Keratinocyte (primary cell): ENCODE results near the gene OLIG2. TPM values are rescaled to one million over a fixed set of nuclear protein-coding genes. Genes with fewer than 3 reads are reported as not detected.

Experiments
- DNase-seq: peaks from one replicate; pipeline ENCODE4 v3.0.0-alpha.2; 2011; ENCODE audit warnings: low read depth, missing footprints, low spot score
- FAIRE-seq: peaks from 2 replicates; lab custom pipeline; 2011; peaks lifted over from hg19 to GRCh38; lab: Jason Lieb, UNC
- H2AFZ ChIP-seq: 2 replicates; pipeline ENCODE4 v1.6.0; 2012; ENCODE audit warnings: low read length, control low read depth, inconsistent platforms; ENCODE audit not compliant: control insufficient read depth
- H3K27ac ChIP-seq: 2 replicates; pipeline ENCODE4 v1.5.1; 2011; ENCODE audit warnings: low read length; ENCODE audit not compliant: control insufficient read depth, insufficient read depth
- H3K27me3 ChIP-seq: 3 replicates; pipeline ENCODE4 v1.6.0; 2011; ENCODE audit warnings: low read length; ENCODE audit not compliant: control insufficient read depth, insufficient read depth; ENCODE audit errors: extremely low read depth
- H3K36me3 ChIP-seq, 2 experiments: 2 replicates in 1 of 2; 3 replicates in 1 of 2; pipeline ENCODE4 v1.5.1; 2011; ENCODE audit warnings: low read length in 2 of 2, mild to moderate bottlenecking in 1 of 2; ENCODE audit not compliant: control insufficient read depth in 2 of 2, insufficient read depth in 2 of 2; ENCODE audit errors: extremely low read depth in 1 of 2
- H3K4me1 ChIP-seq: 3 replicates; pipeline ENCODE4 v1.5.1; 2011; ENCODE audit warnings: low read length; ENCODE audit not compliant: control insufficient read depth, insufficient read depth; ENCODE audit errors: extremely low read depth
- H3K4me2 ChIP-seq: 3 replicates; pipeline ENCODE4 v1.6.0; 2011; ENCODE audit warnings: low read depth, low read length; ENCODE audit not compliant: control insufficient read depth, insufficient read depth; ENCODE audit errors: extremely low read depth
- H3K4me3 ChIP-seq, 3 experiments: fragments of 200-600 bp in 1 of 3; sonication (generic) in 1 of 3; 2 replicates in 2 of 3; 3 replicates in 1 of 3; pipeline ENCODE4 v1.5.1; 2011 to 2016; ENCODE audit warnings: low read length in 3 of 3, mild to moderate bottlenecking in 3 of 3, control low read depth in 2 of 3, inconsistent platforms in 1 of 3, low read depth in 1 of 3, mixed read lengths in 1 of 3, mixed run types in 1 of 3, moderate library complexity in 1 of 3; ENCODE audit not compliant: control insufficient read depth in 2 of 3, insufficient read depth in 2 of 3; ENCODE audit errors: extremely low read depth in 1 of 3
- H3K79me2 ChIP-seq: 2 replicates; pipeline ENCODE4 v1.6.0; 2012; ENCODE audit warnings: low read length; ENCODE audit not compliant: control insufficient read depth, insufficient read depth
- H3K9ac ChIP-seq: 3 replicates; pipeline ENCODE4 v1.6.0; 2011; ENCODE audit warnings: low read length; ENCODE audit not compliant: control insufficient read depth, insufficient read depth; ENCODE audit errors: extremely low read depth
- H3K9me1 ChIP-seq: 3 replicates; pipeline ENCODE4 v1.6.0; 2011; ENCODE audit warnings: low read length; ENCODE audit not compliant: control insufficient read depth, insufficient read depth; ENCODE audit errors: extremely low read depth
- H3K9me3 ChIP-seq: 2 replicates; pipeline ENCODE4 v1.5.1; 2012; ENCODE audit warnings: low read depth, low read length; ENCODE audit not compliant: control insufficient read depth
- H4K20me1 ChIP-seq: 3 replicates; pipeline ENCODE4 v1.6.0; 2011; ENCODE audit warnings: low read length; ENCODE audit not compliant: control insufficient read depth, insufficient read depth; ENCODE audit errors: extremely low read depth
- EZH2 ChIP-seq: IDR thresholded peaks from one replicate; pipeline ENCODE4 v1.6.1; 2012; ENCODE audit warnings: inconsistent platforms, mild to moderate bottlenecking, low read length, moderate library complexity
- dilution Hi-C: fragments of 300-500 bp; cut with MboI; formaldehyde crosslinking; loops from one replicate; pipeline ENCODE4 v1.7.0; 2020; ENCODE audit warnings: low sequenced_read_pairs; ENCODE audit not compliant: extremely low pct_ligation_motif_present
- polyA plus RNA-seq, 5 experiments: library from polyadenylated mRNA; depleted of rRNA in 3 of 5; stranded (reverse) in 3 of 5; stranded (forward) in 1 of 5; unstranded in 1 of 5; fragments of >200 nt; gene quantifications; 1 replicate in 1 of 5; 2 replicates in 3 of 5; 3 replicates in 1 of 5; pipeline versions ENCODE4 v1.2.1 to v1.2.3, GENCODE V29; 2011 to 2012; ENCODE audit warnings: missing spikeins in 2 of 5, low read depth in 1 of 5, low replicate concordance in 1 of 5
- TF ChIP-seq, protein P1 (sequence below), 3 experiments: IDR thresholded peaks in 1 of 3; conservative IDR thresholded peaks in 1 of 3; optimal IDR thresholded peaks in 1 of 3; 2 replicates in 2 of 3; 3 replicates in 1 of 3; pipeline versions ENCODE3 to v1.5.1; 2011; ENCODE audit warnings: low read length in 3 of 3, mild to moderate bottlenecking in 3 of 3, moderate library complexity in 2 of 3, control low read depth in 1 of 3, inconsistent platforms in 1 of 3; ENCODE audit not compliant: insufficient read depth in 2 of 3; ENCODE audit errors: extremely low read depth in 1 of 3

Gene OLIG2
- polyA plus RNA-seq, 1 donor (not counting 4 experiments of a cell fraction or from before 2014, with no cell fraction given): not detected

DNA sequence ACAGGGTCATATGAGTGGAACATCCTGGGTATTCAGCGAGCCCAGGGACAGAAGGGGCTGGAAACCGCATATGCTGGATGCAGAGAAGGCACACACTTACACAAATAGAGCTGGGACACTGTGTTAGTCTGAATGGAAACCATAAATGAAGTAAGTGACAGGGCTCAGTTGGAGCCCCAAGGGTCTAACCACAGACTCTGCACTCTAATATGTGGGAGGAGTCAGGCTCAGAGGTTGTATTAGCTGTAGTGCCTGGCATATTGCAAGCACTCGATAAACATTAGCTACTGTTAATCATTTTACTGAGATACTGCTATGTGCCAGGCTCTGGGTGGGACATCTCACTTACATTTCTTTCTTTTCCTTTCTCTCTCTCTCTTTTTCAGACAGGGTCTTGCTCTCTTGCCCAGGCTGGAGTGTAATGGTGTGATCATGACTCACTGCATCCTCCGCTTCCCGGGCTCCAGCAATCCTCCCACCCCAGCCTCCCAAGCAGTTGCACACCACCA is 37.7 kb downstream of the OLIG2 start:
- Histone ChIP-seq H3K79me2 (no peaks in the 10 kb centered on the region), H3K27me3 (peaks cover 46% of the 10 kb centered on the region), H2AFZ (no peak overlapping the region), H3K9me1 (no peaks in the 10 kb centered on the region), H3K9ac (no peak overlapping the region), H4K20me1 (no peaks in the 10 kb centered on the region), H3K4me1 (no peaks in the 10 kb centered on the region), H3K36me3 (no peaks in the 10 kb centered on the region), H3K9me3 (no peaks in the 10 kb centered on the region), H3K4me2 (no peak overlapping the region), H3K27ac (no peak overlapping the region), H3K4me3 (no peak overlapping the region)
- FAIRE-seq: no peak
- dilution Hi-C loops: no loop called here
- TF ChIP-seq EZH2: no peak
- TF ChIP-seq, protein P1, sequence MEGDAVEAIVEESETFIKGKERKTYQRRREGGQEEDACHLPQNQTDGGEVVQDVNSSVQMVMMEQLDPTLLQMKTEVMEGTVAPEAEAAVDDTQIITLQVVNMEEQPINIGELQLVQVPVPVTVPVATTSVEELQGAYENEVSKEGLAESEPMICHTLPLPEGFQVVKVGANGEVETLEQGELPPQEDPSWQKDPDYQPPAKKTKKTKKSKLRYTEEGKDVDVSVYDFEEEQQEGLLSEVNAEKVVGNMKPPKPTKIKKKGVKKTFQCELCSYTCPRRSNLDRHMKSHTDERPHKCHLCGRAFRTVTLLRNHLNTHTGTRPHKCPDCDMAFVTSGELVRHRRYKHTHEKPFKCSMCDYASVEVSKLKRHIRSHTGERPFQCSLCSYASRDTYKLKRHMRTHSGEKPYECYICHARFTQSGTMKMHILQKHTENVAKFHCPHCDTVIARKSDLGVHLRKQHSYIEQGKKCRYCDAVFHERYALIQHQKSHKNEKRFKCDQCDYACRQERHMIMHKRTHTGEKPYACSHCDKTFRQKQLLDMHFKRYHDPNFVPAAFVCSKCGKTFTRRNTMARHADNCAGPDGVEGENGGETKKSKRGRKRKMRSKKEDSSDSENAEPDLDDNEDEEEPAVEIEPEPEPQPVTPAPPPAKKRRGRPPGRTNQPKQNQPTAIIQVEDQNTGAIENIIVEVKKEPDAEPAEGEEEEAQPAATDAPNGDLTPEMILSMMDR (optimal IDR thresholded peaks at IDR 0.05 in 1 of 3, IDR thresholded peaks at IDR 0.05 in 1 of 3, conservative IDR thresholded peaks at IDR 0.05 in 1 of 3; ENCODE audit: extremely low read depth in 1 of 3, insufficient read depth in 2 of 3, low read length in 3 of 3): no peak
- no peak for DNase-seq

GRCh38 chr21:33063907-33064622 is 38.3 kb downstream of the OLIG2 start:
- Histone ChIP-seq H3K4me2 (no peak overlapping the region), H3K9me3 (no peaks in the 10 kb centered on the region), H3K9me1 (no peaks in the 10 kb centered on the region), H3K79me2 (no peaks in the 10 kb centered on the region), H3K27me3 (peaks cover 52% of the 10 kb centered on the region), H4K20me1 (no peaks in the 10 kb centered on the region), H2AFZ (no peak overlapping the region), H3K27ac (no peak overlapping the region), H3K4me3 (no peak overlapping the region), H3K36me3 (no peaks in the 10 kb centered on the region), H3K4me1 (no peaks in the 10 kb centered on the region), H3K9ac (no peak overlapping the region)
- TF ChIP-seq, protein P1 (optimal IDR thresholded peaks at IDR 0.05 in 1 of 3, IDR thresholded peaks at IDR 0.05 in 1 of 3, conservative IDR thresholded peaks at IDR 0.05 in 1 of 3; ENCODE audit: extremely low read depth in 1 of 3, insufficient read depth in 2 of 3, low read length in 3 of 3): no peak
- peak; percentile 45 for TF ChIP-seq EZH2
- no peak for DNase-seq
- dilution Hi-C loops: no loop called here
- no peak for FAIRE-seq
